HG03575 (cell line): ENCODE results near the gene SLC4A4.

Experiments used
- ATAC-seq: cut with Tn5 transposase; IDR thresholded peaks from one replicate; pipeline ENCODE4 v1.9.1; 2021; ENCODE audit not compliant: unreplicated experiment, insufficient number of reproducible peaks, low FRiP score; ENCODE audit errors: extremely low read depth

Gene SLC4A4

GRCh38 chr4:71453531-71453930 is 114.7 kb downstream of the SLC4A4 start:
- no peak for ATAC-seq

GRCh38 chr4:71456841-71457240 is 118.0 kb downstream of the SLC4A4 start:
- ATAC-seq, result no peak

- no peak for ATAC-seq
Observed at GRCh38 chr4:71460371-71460770, 121.6 kb downstream of the SLC4A4 start.

- no peak for ATAC-seq
Observed at GRCh38 chr4:71461422-71461821, 122.6 kb downstream of the SLC4A4 start.

- ATAC-seq, result no peak
Observed at GRCh38 chr4:71466775-71467174, 128.0 kb downstream of the SLC4A4 start.

GRCh38 chr4:71468116-71468710 is 129.4 kb downstream of the SLC4A4 start:
- no peak for ATAC-seq

- ATAC-seq, result no peak
Observed at GRCh38 chr4:71469541-71469940, 130.7 kb downstream of the SLC4A4 start.

- no peak for ATAC-seq
Observed at GRCh38 chr4:71470524-71470923, 131.7 kb downstream of the SLC4A4 start.

GRCh38 chr4:71472946-71473345 is 134.1 kb downstream of the SLC4A4 start:
- no peak for ATAC-seq

- no peak for ATAC-seq
Observed at GRCh38 chr4:71473541-71474240, 134.9 kb downstream of the SLC4A4 start.

GRCh38 chr4:71474731-71475130 is 135.9 kb downstream of the SLC4A4 start:
- ATAC-seq, result no peak

- ATAC-seq, result no peak
Observed at GRCh38 chr4:71476240-71476639, 137.4 kb downstream of the SLC4A4 start.

GRCh38 chr4:71486550-71487343 is 147.9 kb downstream of the SLC4A4 start:
- ATAC-seq, result no peak

- no peak for ATAC-seq
Observed at GRCh38 chr4:71487344-71487920, 148.6 kb downstream of the SLC4A4 start.

GRCh38 chr4:71494539-71494938 is 155.7 kb downstream of the SLC4A4 start:
- ATAC-seq, result no peak

GRCh38 chr4:71495454-71495853 is 156.6 kb downstream of the SLC4A4 start:
- ATAC-seq, result no peak

GRCh38 chr4:71497078-71497477 is 158.3 kb downstream of the SLC4A4 start:
- no peak for ATAC-seq

- no peak for ATAC-seq
Observed at GRCh38 chr4:71498002-71498401, 159.2 kb downstream of the SLC4A4 start.

GRCh38 chr4:71498625-71499024 is 159.8 kb downstream of the SLC4A4 start:
- no peak for ATAC-seq

- no peak for ATAC-seq
Observed at GRCh38 chr4:71501992-71502391, 163.2 kb downstream of the SLC4A4 start.
